CD14-positive monocyte (primary cell): ENCODE data around the gene ZNF688. TPM values are rescaled to one million over a fixed set of nuclear protein-coding genes. Genes with fewer than 3 reads are reported as not detected.
A peak's percentile ranks its signal among the peaks of the same experiment; 100 is the strongest.

Experiments
- DNase-seq, 3 donors: peaks; one replicate each; pipeline ENCODE4 v3.0.0-alpha.2; 2011 to 2022
- H2AFZ ChIP-seq: 2 replicates; pipeline ENCODE4 v1.6.0; 2012; ENCODE audit warnings: mild to moderate bottlenecking, low read depth, low read length, inconsistent platforms; ENCODE audit not compliant: insufficient read depth, poor library complexity, severe bottlenecking
- H3K27ac ChIP-seq, 2 donors: 1 replicate in 1 of 2; 2 replicates in 1 of 2; pipeline ENCODE4 v1.5.1; 2012 to 2013; ENCODE audit warnings: low read length in 2 of 2, control low read depth in 1 of 2, inconsistent platforms in 1 of 2, low read depth in 1 of 2, mild to moderate bottlenecking in 1 of 2
- H3K27me3 ChIP-seq, 2 donors: one replicate each; pipeline versions ENCODE4 v1.6.0 to v1.6.1; 2011 to 2013; ENCODE audit warnings: low read length in 2 of 2; ENCODE audit not compliant: control insufficient read depth in 2 of 2, insufficient read depth in 2 of 2
- H3K36me3 ChIP-seq, 2 donors: replicated peaks in 1 of 2; 1 replicate in 1 of 2; 2 replicates in 1 of 2; pipeline versions ENCODE4 v1.5.1 to v1.6.1; 2012 to 2013; ENCODE audit warnings: low read length in 2 of 2, control low read depth in 1 of 2, inconsistent platforms in 1 of 2, mild to moderate bottlenecking in 1 of 2; ENCODE audit not compliant: insufficient read depth in 2 of 2, control insufficient read depth in 1 of 2
- H3K4me1 ChIP-seq, 2 donors: 1 replicate in 1 of 2; 2 replicates in 1 of 2; pipeline versions ENCODE4 v1.5.1 to v1.6.1; 2012 to 2013; ENCODE audit warnings: low read length in 2 of 2, control low read depth in 1 of 2, inconsistent platforms in 1 of 2, mild to moderate bottlenecking in 1 of 2, moderate library complexity in 1 of 2; ENCODE audit not compliant: insufficient read depth in 2 of 2, control insufficient read depth in 1 of 2
- H3K4me2 ChIP-seq: replicated peaks from 2 replicates; pipeline ENCODE3; 2012; ENCODE audit warnings: low read length, moderate library complexity, mild to moderate bottlenecking; ENCODE audit not compliant: poor library complexity, severe bottlenecking; ENCODE audit errors: extremely low read depth
- H3K4me3 ChIP-seq, 3 experiments: fragments of 200-600 bp in 1 of 3; sonication (generic) in 1 of 3; replicated peaks in 1 of 3; 1 replicate in 2 of 3; 2 replicates in 1 of 3; pipeline ENCODE4 v1.5.1; 2011 to 2013; ENCODE audit warnings: low read length in 3 of 3, mild to moderate bottlenecking in 3 of 3, control low read depth in 2 of 3, low read depth in 2 of 3, inconsistent platforms in 1 of 3, moderate library complexity in 1 of 3
- H3K79me2 ChIP-seq: 2 replicates; pipeline ENCODE4 v1.6.0; 2012; ENCODE audit warnings: mild to moderate bottlenecking, control low read depth, inconsistent platforms, low read length, moderate library complexity; ENCODE audit not compliant: insufficient read depth
- H3K9ac ChIP-seq: 2 replicates; pipeline ENCODE4 v1.6.0; 2017; ENCODE audit warnings: low read length, mild to moderate bottlenecking; ENCODE audit not compliant: insufficient read depth, poor library complexity, severe bottlenecking
- H3K9me3 ChIP-seq, 2 donors: replicated peaks in 1 of 2; 1 replicate in 1 of 2; 2 replicates in 1 of 2; pipeline versions ENCODE4 v1.5.1 to v1.6.1; 2012 to 2013; ENCODE audit warnings: low read length in 2 of 2, control low read depth in 1 of 2; ENCODE audit not compliant: control insufficient read depth in 1 of 2, insufficient read depth in 1 of 2
- H4K20me1 ChIP-seq: 2 replicates; pipeline ENCODE4 v1.6.0; 2012; ENCODE audit warnings: mild to moderate bottlenecking, low read length, control low read depth, moderate library complexity; ENCODE audit not compliant: insufficient read depth
- H3K27ac Mint-ChIP-seq, 7 donors: one replicate each; pipeline ENCODE4 v1.8.0; 2020; ENCODE audit warnings: mild to moderate bottlenecking in 7 of 7, mixed read lengths in 7 of 7, moderate library complexity in 6 of 7, inconsistent platforms in 2 of 7
- H3K27me3 Mint-ChIP-seq, 3 donors: one replicate each; pipeline ENCODE4 v1.8.0; 2021 to 2022; ENCODE audit warnings: low read depth in 3 of 3, mild to moderate bottlenecking in 3 of 3, mixed read lengths in 3 of 3, moderate library complexity in 3 of 3, inconsistent platforms in 1 of 3
- H3K36me3 Mint-ChIP-seq, 2 donors: one replicate each; pipeline ENCODE4 v1.8.0; 2020; ENCODE audit warnings: mixed read lengths in 2 of 2, inconsistent platforms in 1 of 2, mild to moderate bottlenecking in 1 of 2
- H3K4me1 Mint-ChIP-seq: one replicate; pipeline ENCODE4 v1.8.0; 2020; ENCODE audit warnings: mild to moderate bottlenecking, mixed read lengths
- H3K4me3 Mint-ChIP-seq, 2 donors: one replicate each; pipeline ENCODE4 v1.8.0; 2020; ENCODE audit warnings: mild to moderate bottlenecking in 2 of 2, mixed read lengths in 2 of 2, moderate library complexity in 1 of 2
- H3K9me3 Mint-ChIP-seq, 7 donors: one replicate each; pipeline ENCODE4 v1.8.0; 2020 to 2022; ENCODE audit warnings: mixed read lengths in 7 of 7, mild to moderate bottlenecking in 6 of 7, moderate library complexity in 6 of 7, inconsistent platforms in 2 of 7
- WGBS: methylation state at CpG from one replicate; pipeline ENCODE4 v1.1.5; 2013; ENCODE audit warnings: missing lambda C conversion rate; ENCODE audit not compliant: insufficient coverage; 5-methylcytosine and 5-hydroxymethylcytosine counted together
- intact Hi-C, 2 donors: fragments of 100-400 bp; cut with micrococcal nuclease; formaldehyde crosslinking; loops; one replicate each; pipeline versions ENCODE4 v1.15.0 to v1.15.1; 2023
- polyA plus RNA-seq, 3 donors: library from polyadenylated mRNA; depleted of rRNA in 1 of 3; unstranded in 2 of 3; stranded (reverse) in 1 of 3; fragments of 300-500 nt in 2 of 3; fragments of >200 nt in 1 of 3; fragmentation: Illumina TruSeq in 2 of 3; gene quantifications; 1 replicate in 2 of 3; 2 replicates in 1 of 3; pipeline ENCODE4 v1.2.3, GENCODE V29; 2012 to 2021
- TF ChIP-seq, protein P1 (sequence below): fragments of 200-600 bp; IDR thresholded peaks from one replicate; pipeline ENCODE4 v1.8.0; 2022; ENCODE audit warnings: antibody characterized with exemption, mild to moderate bottlenecking

ZNF688 gene
- polyA plus RNA-seq, 3 donors: 10.3 to 24.1 (median 18.9) TPM

DNA sequence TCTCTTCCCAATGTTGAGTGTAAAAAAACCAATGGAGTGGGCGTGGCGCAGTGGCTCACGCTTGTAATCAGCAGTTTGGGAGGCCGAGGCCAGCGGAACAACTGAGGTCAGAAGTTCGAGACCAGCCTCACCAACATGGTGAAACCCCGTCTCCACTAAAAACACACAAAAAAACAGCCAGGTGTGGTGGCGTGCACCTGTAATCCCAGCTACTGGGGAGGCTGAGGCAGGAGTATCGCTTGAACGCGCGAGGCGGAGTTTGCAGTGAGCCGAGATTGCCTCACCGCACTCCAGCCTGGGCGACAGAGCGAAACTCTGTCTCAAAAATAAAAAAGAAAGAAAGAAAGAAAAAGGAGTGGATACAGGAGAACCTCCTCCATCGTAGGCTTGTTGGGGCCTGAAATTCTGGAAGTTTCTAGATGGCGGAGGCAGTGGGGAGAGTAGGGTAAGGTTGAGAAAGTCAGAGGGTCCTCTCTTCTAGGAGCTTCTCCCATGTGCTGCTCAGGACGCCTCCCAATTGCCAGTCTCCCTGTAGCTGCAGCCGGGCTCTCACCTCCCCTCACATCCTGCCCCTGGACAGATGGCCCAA is 12.6 kb downstream of the ZNF688 start:
- peaks cover 43 to 54% of the 10 kb centered on the region in 2 donors for H3K4me1 ChIP-seq
- no peaks in the 10 kb centered on the region for H3K27me3 ChIP-seq
- Mint-ChIP-seq H3K27ac (peak overlapping the region; percentile 92 to 98 (median 95)), H3K27me3 (peaks cover 0 to 5% (median 0%) of the 10 kb centered on the region in 3 donors), H3K4me1 (peaks cover 49% of the 10 kb centered on the region), H3K36me3 (peaks cover 13 to 23% of the 10 kb centered on the region in 2 donors), H3K9me3 (no peaks in the 10 kb centered on the region), H3K4me3 (peak overlapping the region; percentile 83 to 88)
- 95% methylated on average over 15 of the region's 21 CpGs for WGBS
- DNase-seq: no peak
- peaks cover 12 to 16% of the 10 kb centered on the region in 2 donors for H3K36me3 ChIP-seq
- peak overlapping the region in 2 of 3 experiments; percentile 80 to 93 for H3K4me3 ChIP-seq
- peak overlapping the region; percentile 76 to 80 for H3K27ac ChIP-seq
- H4K20me1 ChIP-seq: no peaks in the 10 kb centered on the region
- peak overlapping the region; percentile 95 for H3K4me2 ChIP-seq
- H3K79me2 ChIP-seq: peaks cover 26% of the 10 kb centered on the region
- no peaks in the 10 kb centered on the region for H3K9me3 ChIP-seq
- TF ChIP-seq, protein P1, sequence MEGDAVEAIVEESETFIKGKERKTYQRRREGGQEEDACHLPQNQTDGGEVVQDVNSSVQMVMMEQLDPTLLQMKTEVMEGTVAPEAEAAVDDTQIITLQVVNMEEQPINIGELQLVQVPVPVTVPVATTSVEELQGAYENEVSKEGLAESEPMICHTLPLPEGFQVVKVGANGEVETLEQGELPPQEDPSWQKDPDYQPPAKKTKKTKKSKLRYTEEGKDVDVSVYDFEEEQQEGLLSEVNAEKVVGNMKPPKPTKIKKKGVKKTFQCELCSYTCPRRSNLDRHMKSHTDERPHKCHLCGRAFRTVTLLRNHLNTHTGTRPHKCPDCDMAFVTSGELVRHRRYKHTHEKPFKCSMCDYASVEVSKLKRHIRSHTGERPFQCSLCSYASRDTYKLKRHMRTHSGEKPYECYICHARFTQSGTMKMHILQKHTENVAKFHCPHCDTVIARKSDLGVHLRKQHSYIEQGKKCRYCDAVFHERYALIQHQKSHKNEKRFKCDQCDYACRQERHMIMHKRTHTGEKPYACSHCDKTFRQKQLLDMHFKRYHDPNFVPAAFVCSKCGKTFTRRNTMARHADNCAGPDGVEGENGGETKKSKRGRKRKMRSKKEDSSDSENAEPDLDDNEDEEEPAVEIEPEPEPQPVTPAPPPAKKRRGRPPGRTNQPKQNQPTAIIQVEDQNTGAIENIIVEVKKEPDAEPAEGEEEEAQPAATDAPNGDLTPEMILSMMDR: no peak
- H3K9ac ChIP-seq: peak overlapping the region; percentile 91
- intact Hi-C loops: loop anchor here (2.0 to 10.0 kb wide), 4 partner anchors 14 to 56 kb away; partner anchors contain the start of genes ZNF689 (in 1 of the 2), ZNF747 (in 1 of the 2) and ZNF768 (in 1 of the 2)
- H2AFZ ChIP-seq: peak overlapping the region; percentile 99

- TF ChIP-seq, protein P1: no peak
- Histone ChIP-seq H3K4me3 (peak within 1 kb of the TSS; percentile 61 to 93 (median 80)), H3K27ac (peak within 1 kb of the TSS; percentile 76 to 80), H3K4me1 (peaks cover 49 to 61% of the 10 kb centered on the region in 2 donors), H3K27me3 (no peaks in the 10 kb centered on the region), H3K9ac (peak within 1 kb of the TSS; percentile 91), H3K9me3 (no peaks in the 10 kb centered on the region), H3K4me2 (peak within 1 kb of the TSS; percentile 95), H4K20me1 (peaks cover 2% of the 10 kb centered on the region), H2AFZ (peak within 1 kb of the TSS; percentile 99), H3K36me3 (peaks cover 12 to 16% of the 10 kb centered on the region in 2 donors), H3K79me2 (peaks cover 26% of the 10 kb centered on the region)
- H3K27ac Mint-ChIP-seq: peak within 1 kb of the TSS; percentile 92 to 98 (median 95)
- intact Hi-C loops: loop anchor here (2.0 to 10.0 kb wide), 4 partner anchors 15 to 57 kb away; partner anchors contain the start of genes ZNF689 (in 1 of the 2), ZNF747 (in 1 of the 2) and ZNF768 (in 1 of the 2)
- H3K4me3 Mint-ChIP-seq: peak within 1 kb of the TSS; percentile 83 to 88
- whole genome bisulfite sequencing: under 1% methylated on average over 71 of the region's 74 CpGs
- DNase-seq: peak; percentile 96 to 97 (median 96)
- H3K27me3 Mint-ChIP-seq: peaks cover 0 to 5% (median 0%) of the 10 kb centered on the region in 3 donors
- peaks cover 13 to 26% of the 10 kb centered on the region in 2 donors for H3K36me3 Mint-ChIP-seq
- no peaks in the 10 kb centered on the region for H3K9me3 Mint-ChIP-seq
- peaks cover 56% of the 10 kb centered on the region for H3K4me1 Mint-ChIP-seq
These were observed 13.3 kb downstream of the ZNF688 start, which contains the start of gene ZNF764 for GRCh38 chr16:30557957-30558788. Gene ZNF764, minus strand, starts transcription at chr16:30558374. Its CDS starts 192 bp downstream, at chr16:30558182.
